SK-N-SH (cell line): ENCODE measurements around the gene SDF2L1. TPM values are rescaled to one million over a fixed set of nuclear protein-coding genes. Genes with fewer than 3 reads are reported as not detected.

Experiments used
- CTCF ChIA-PET: fragments of 300-600, 350-600 bp; formaldehyde crosslinking; extraction: SDS; loops from one replicate; lab custom pipeline; 2021; lab: Yijun Ruan, JAX
- POLR2A ChIA-PET: fragments of 350-600 bp; sonication (Branson Sonifier 250); formaldehyde crosslinking; extraction: SDS; loops from one replicate; lab custom pipeline; 2020; ENCODE audit warnings: antibody characterized with exemption, inconsistent platforms; lab: Yijun Ruan, JAX
- DNase-seq: peaks from one replicate; pipeline ENCODE4 v3.0.0; 2012
- H2AFZ ChIP-seq: fragments of 200-600 bp; sonication (generic); 2 replicates; pipeline ENCODE4 v1.8.1; 2016; ENCODE audit warnings: antibody characterized with exemption, mild to moderate bottlenecking, low read depth
- H3F3A ChIP-seq: fragments of 200-600 bp; sonication (generic); replicated peaks from 2 replicates; pipeline ENCODE3; 2016; ENCODE audit warnings: antibody characterized with exemption, mild to moderate bottlenecking; ENCODE audit not compliant: insufficient read depth
- H3K27ac ChIP-seq, 2 experiments: fragments of 200-500 bp in 1 of 2; fragments of 200-600 bp in 1 of 2; sonication (Bioruptor generic) in 1 of 2; sonication (generic), shearing (Covaris generic) in 1 of 2; 2 replicates each; pipeline versions ENCODE4 v1.5.1 to v1.6.1; 2014 to 2016; ENCODE audit warnings: low read depth in 2 of 2, inconsistent platforms in 1 of 2, low read length in 1 of 2, mild to moderate bottlenecking in 1 of 2, mixed read lengths in 1 of 2
- H3K27me3 ChIP-seq: fragments of 200-600 bp; sonication (generic), shearing (Covaris generic); 2 replicates; pipeline ENCODE4 v1.6.1; 2016; ENCODE audit warnings: mixed run types; ENCODE audit not compliant: insufficient read depth
- H3K36me3 ChIP-seq, 2 experiments: fragments of 200-500 bp in 1 of 2; fragments of 200-600 bp in 1 of 2; sonication (Bioruptor generic) in 1 of 2; sonication (generic) in 1 of 2; replicated peaks in 1 of 2; 2 replicates each; pipeline versions ENCODE3 to v1.5.1; 2014 to 2016; ENCODE audit warnings: low read length in 1 of 2, mild to moderate bottlenecking in 1 of 2; ENCODE audit not compliant: insufficient read depth in 2 of 2, control insufficient read depth in 1 of 2
- H3K4me1 ChIP-seq, 2 experiments: fragments of 200-500 bp in 1 of 2; fragments of 200-600 bp in 1 of 2; sonication (Bioruptor generic) in 1 of 2; sonication (generic), shearing (Covaris generic) in 1 of 2; 2 replicates each; pipeline versions ENCODE4 v1.5.1 to v1.6.1; 2014 to 2016; ENCODE audit warnings: low read depth in 1 of 2, low read length in 1 of 2, mixed run types in 1 of 2; ENCODE audit not compliant: insufficient read depth in 2 of 2, control insufficient read depth in 1 of 2
- H3K4me2 ChIP-seq: fragments of 200-600 bp; sonication (generic), shearing (Covaris generic); 2 replicates; pipeline ENCODE4 v1.6.1; 2017; ENCODE audit warnings: mixed run types
- H3K4me3 ChIP-seq, 2 experiments: fragments of 200-500 bp in 1 of 2; fragments of 200-600 bp in 1 of 2; sonication (Bioruptor generic) in 1 of 2; sonication (generic), shearing (Covaris generic) in 1 of 2; 2 replicates each; pipeline versions ENCODE4 v1.5.1 to v1.8.1; 2014 to 2016; ENCODE audit warnings: low read depth in 2 of 2, inconsistent platforms in 1 of 2, low read length in 1 of 2, mild to moderate bottlenecking in 1 of 2, mixed read lengths in 1 of 2, moderate library complexity in 1 of 2
- H3K79me2 ChIP-seq: fragments of 200-600 bp; sonication (generic); 2 replicates; pipeline ENCODE4 v1.8.1; 2017; ENCODE audit warnings: mild to moderate bottlenecking; ENCODE audit not compliant: insufficient read depth
- H3K9ac ChIP-seq: fragments of 200-600 bp; sonication (generic); 2 replicates; pipeline ENCODE4 v1.6.1; 2017; ENCODE audit warnings: mixed run types
- H3K9me2 ChIP-seq: fragments of 200-600 bp; sonication (generic); 2 replicates; pipeline ENCODE4 v1.6.1; 2017; ENCODE audit warnings: mixed run types
- H3K9me3 ChIP-seq: fragments of 200-600 bp; sonication (generic); 2 replicates; pipeline ENCODE4 v1.6.1; 2017; ENCODE audit warnings: mixed run types, mild to moderate bottlenecking, moderate library complexity
- H4K20me1 ChIP-seq: fragments of 200-600 bp; sonication (generic); 2 replicates; pipeline ENCODE4 v1.6.1; 2017; ENCODE audit warnings: mild to moderate bottlenecking, mixed run types; ENCODE audit not compliant: insufficient read depth
- CHD2 ChIP-seq: fragments of 150-350 bp; IDR thresholded peaks from 2 replicates; pipeline ENCODE4 v1.6.1; 2018; ENCODE audit warnings: low read length; ENCODE audit not compliant: partially characterized antibody
- EP300 ChIP-seq, 2 experiments: IDR thresholded peaks; 2 replicates each; pipeline versions ENCODE4 v1.4.0 to v1.6.1; 2012; ENCODE audit warnings: borderline replicate concordance in 1 of 2, low read depth in 1 of 2, low read length in 1 of 2
- EZH2phosphoT487 ChIP-seq: fragments of 200-600 bp; sonication (generic); IDR thresholded peaks from 2 replicates; pipeline ENCODE4 v1.6.1; 2017; ENCODE audit warnings: low read depth, mixed run types, mild to moderate bottlenecking, antibody characterized with exemption, moderate library complexity, borderline replicate concordance
- FOSL2 ChIP-seq: IDR thresholded peaks from 2 replicates; pipeline ENCODE4 v1.4.0; 2012; ENCODE audit warnings: low read depth, mild to moderate bottlenecking, moderate library complexity, borderline replicate concordance
- GABPA ChIP-seq: IDR thresholded peaks from 2 replicates; pipeline ENCODE4 v1.4.0; 2012; ENCODE audit warnings: low read depth, mild to moderate bottlenecking
- GATA2 ChIP-seq: sonication (generic); formaldehyde crosslinking; IDR thresholded peaks from 2 replicates; pipeline ENCODE4 v1.5.0; 2020; ENCODE audit warnings: mild to moderate bottlenecking, missing genetic modification reagents
- JUND ChIP-seq: IDR thresholded peaks from 2 replicates; pipeline ENCODE4 v1.4.0; 2012
- MXI1 ChIP-seq: IDR thresholded peaks from 2 replicates; pipeline ENCODE4 v1.6.1; 2012; ENCODE audit warnings: mild to moderate bottlenecking, low read depth, low read length, improper control_type of control experiment
- NFIC ChIP-seq: IDR thresholded peaks from 2 replicates; pipeline ENCODE4 v1.4.0; 2012; ENCODE audit warnings: borderline replicate concordance
- PBX3 ChIP-seq: IDR thresholded peaks from 2 replicates; pipeline ENCODE4; 2012
- POLR2AphosphoS5 ChIP-seq: IDR thresholded peaks from 2 replicates; pipeline ENCODE4 v1.6.1; 2012; ENCODE audit warnings: low read depth, low read length
- RAD21 ChIP-seq: IDR thresholded peaks from 2 replicates; pipeline ENCODE4 v1.6.1; 2012; ENCODE audit warnings: mild to moderate bottlenecking, low read length
- RCOR1 ChIP-seq: fragments of 150-350 bp; IDR thresholded peaks from 2 replicates; pipeline ENCODE4 v1.6.1; 2017; ENCODE audit warnings: antibody characterized with exemption, low read length
- REST ChIP-seq: IDR thresholded peaks from 2 replicates; pipeline ENCODE4 v1.6.1; 2012; ENCODE audit warnings: mild to moderate bottlenecking, low read depth, low read length, moderate library complexity
- SIN3A ChIP-seq: IDR thresholded peaks from 2 replicates; pipeline ENCODE4 v1.6.1; 2012; ENCODE audit warnings: low read depth, mild to moderate bottlenecking, low read length, moderate library complexity, borderline replicate concordance
- TAF1 ChIP-seq: IDR thresholded peaks from 2 replicates; pipeline ENCODE4 v1.6.1; 2012; ENCODE audit warnings: low read depth, mild to moderate bottlenecking, low read length, moderate library complexity, borderline replicate concordance
- TCF12 ChIP-seq: IDR thresholded peaks from 2 replicates; pipeline ENCODE4 v1.4.0; 2012
- USF2 ChIP-seq: fragments of 150-350 bp; IDR thresholded peaks from 2 replicates; pipeline ENCODE4 v1.6.1; 2017; ENCODE audit warnings: antibody characterized with exemption, low read length, low read depth, borderline replicate concordance
- YY1 ChIP-seq: IDR thresholded peaks from 2 replicates; pipeline ENCODE4 v1.4.0; 2012; ENCODE audit warnings: low read depth, mild to moderate bottlenecking
- WGBS: methylation state at CpG from one replicate; pipeline ENCODE4 v1.1.6; 2017; ENCODE audit warnings: low lambda C conversion rate; 5-methylcytosine and 5-hydroxymethylcytosine counted together
- polyA plus RNA-seq, 3 experiments: library from polyadenylated mRNA; depleted of rRNA; stranded (reverse); fragments of >200 nt; gene quantifications; 2 replicates each; pipeline ENCODE4 v1.2.3, GENCODE V29; 2012
- TF ChIP-seq, protein P1 (sequence below): fragments of 200-600 bp; sonication (generic); IDR thresholded peaks from 2 replicates; pipeline ENCODE4 v1.6.1; 2017; ENCODE audit warnings: antibody characterized with exemption, mild to moderate bottlenecking, moderate library complexity
- TF ChIP-seq, protein P2 (sequence below): IDR thresholded peaks from 2 replicates; pipeline ENCODE4 v1.4.0; 2012; ENCODE audit warnings: low read depth, borderline replicate concordance

Gene SDF2L1
- polyA plus RNA-seq, 1 of the 3 experiments (the other 2 are of a cell fraction), result 60.9 TPM

DNA sequence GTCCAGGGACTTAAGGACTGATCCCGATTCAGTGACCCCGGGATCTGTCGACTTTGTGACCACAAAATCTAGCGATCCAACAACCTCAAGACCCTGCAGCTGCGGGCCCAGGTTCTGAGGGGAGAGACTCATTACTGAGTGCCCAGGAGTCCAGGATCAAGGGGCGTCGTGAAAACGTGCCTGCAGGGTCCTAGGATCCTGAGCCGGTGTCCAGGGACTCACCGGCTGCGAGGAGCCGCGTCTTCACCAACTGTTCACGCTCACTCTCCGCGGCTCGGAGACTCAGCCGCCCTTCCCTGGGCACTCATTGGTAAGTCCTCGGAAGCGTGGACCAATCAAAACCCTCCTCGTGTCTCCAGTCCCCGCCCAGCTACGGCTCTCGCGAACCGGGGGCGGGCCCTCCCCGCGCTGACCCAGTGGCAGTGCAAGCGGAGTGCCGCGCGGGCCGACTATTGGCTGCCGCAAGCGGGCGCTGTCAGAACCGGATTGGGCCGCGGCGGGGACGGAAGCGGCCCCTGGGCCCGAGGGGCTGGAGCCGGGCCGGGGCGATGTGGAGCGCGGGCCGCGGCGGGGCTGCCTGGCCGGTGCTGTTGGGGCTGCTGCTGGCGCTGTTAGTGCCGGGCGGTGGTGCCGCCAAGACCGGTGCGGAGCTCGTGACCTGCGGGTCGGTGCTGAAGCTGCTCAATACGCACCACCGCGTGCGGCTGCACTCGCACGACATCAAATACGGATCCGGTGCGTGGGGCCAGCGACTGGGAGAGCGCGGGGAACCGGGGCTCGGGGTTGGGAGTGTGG lies at the start of gene SDF2L1 (continued):
- TF ChIP-seq, protein P1, sequence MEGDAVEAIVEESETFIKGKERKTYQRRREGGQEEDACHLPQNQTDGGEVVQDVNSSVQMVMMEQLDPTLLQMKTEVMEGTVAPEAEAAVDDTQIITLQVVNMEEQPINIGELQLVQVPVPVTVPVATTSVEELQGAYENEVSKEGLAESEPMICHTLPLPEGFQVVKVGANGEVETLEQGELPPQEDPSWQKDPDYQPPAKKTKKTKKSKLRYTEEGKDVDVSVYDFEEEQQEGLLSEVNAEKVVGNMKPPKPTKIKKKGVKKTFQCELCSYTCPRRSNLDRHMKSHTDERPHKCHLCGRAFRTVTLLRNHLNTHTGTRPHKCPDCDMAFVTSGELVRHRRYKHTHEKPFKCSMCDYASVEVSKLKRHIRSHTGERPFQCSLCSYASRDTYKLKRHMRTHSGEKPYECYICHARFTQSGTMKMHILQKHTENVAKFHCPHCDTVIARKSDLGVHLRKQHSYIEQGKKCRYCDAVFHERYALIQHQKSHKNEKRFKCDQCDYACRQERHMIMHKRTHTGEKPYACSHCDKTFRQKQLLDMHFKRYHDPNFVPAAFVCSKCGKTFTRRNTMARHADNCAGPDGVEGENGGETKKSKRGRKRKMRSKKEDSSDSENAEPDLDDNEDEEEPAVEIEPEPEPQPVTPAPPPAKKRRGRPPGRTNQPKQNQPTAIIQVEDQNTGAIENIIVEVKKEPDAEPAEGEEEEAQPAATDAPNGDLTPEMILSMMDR, result 0 out of 2 replicates have a peak, but pooled peaks have one; percentile 1
- no peak for TF ChIP-seq JUND
- TF ChIP-seq SIN3A, result no peak
- TF ChIP-seq EZH2phosphoT487, result no peak
- TF ChIP-seq YY1, result no peak
- no peak; the same call in none of the 2 replicates for TF ChIP-seq MXI1
- TF ChIP-seq RAD21, result no peak
- no peak for TF ChIP-seq TCF12
- no peak for TF ChIP-seq TAF1
- peak; percentile 94 for TF ChIP-seq CHD2
- no peak for TF ChIP-seq NFIC
- no peak for TF ChIP-seq EP300 (IDR thresholded peaks at IDR 0.05; ENCODE audit: borderline replicate concordance in 1 of 2, low read depth in 1 of 2, low read length in 1 of 2)
- TF ChIP-seq GABPA, result peak; percentile 27; the same call in 1 of the 2 replicates
- no peak for TF ChIP-seq USF2

GRCh38 chr22:21592422-21592821 lies 49.7 kb upstream of the SDF2L1 start:
- Histone ChIP-seq H3K4me1 (peaks cover 0 to 3% of the 10 kb centered on the region in 2 experiments; a peak in 1 of 4 replicates), H3K4me3 (no peak overlapping the region), H2AFZ (no peak overlapping the region), H4K20me1 (peaks cover 100% of the 10 kb centered on the region), H3K9me3 (no peaks in the 10 kb centered on the region), H3F3A (peaks cover 3% of the 10 kb centered on the region), H3K27ac (no peak overlapping the region), H3K9me2 (no peaks in the 10 kb centered on the region), H3K36me3 (peaks cover 29 to 46% of the 10 kb centered on the region in 2 experiments), H3K9ac (no peak overlapping the region), H3K4me2 (no peak overlapping the region), H3K79me2 (peaks cover 100% of the 10 kb centered on the region), H3K27me3 (no peaks in the 10 kb centered on the region)
- CTCF ChIA-PET, result interaction anchor here (0.5 to 1.7 kb wide), 4 partner anchors 10 to 38 kb away, joined by 3 to 7 read pairs (median 4); no protein-coding TSS in a partner anchor
- DNase-seq, result no peak
- POLR2A ChIA-PET, result no interaction called here
- 100% methylated on average over 1 of the region's 3 CpGs for WGBS
- TF ChIP-seq PBX3 (no peak), CHD2 (no peak), MXI1 (no peak), RAD21 (no peak), FOSL2 (no peak), POLR2AphosphoS5 (no peak), REST (no peak), TCF12 (no peak), SIN3A (no peak), GATA2 (CRISPR knock-in tag) (no peak), YY1 (no peak), RCOR1 (no peak), EP300 (IDR thresholded peaks at IDR 0.05; ENCODE audit: borderline replicate concordance in 1 of 2, low read depth in 1 of 2, low read length in 1 of 2) (no peak)
- TF ChIP-seq, protein P2, sequence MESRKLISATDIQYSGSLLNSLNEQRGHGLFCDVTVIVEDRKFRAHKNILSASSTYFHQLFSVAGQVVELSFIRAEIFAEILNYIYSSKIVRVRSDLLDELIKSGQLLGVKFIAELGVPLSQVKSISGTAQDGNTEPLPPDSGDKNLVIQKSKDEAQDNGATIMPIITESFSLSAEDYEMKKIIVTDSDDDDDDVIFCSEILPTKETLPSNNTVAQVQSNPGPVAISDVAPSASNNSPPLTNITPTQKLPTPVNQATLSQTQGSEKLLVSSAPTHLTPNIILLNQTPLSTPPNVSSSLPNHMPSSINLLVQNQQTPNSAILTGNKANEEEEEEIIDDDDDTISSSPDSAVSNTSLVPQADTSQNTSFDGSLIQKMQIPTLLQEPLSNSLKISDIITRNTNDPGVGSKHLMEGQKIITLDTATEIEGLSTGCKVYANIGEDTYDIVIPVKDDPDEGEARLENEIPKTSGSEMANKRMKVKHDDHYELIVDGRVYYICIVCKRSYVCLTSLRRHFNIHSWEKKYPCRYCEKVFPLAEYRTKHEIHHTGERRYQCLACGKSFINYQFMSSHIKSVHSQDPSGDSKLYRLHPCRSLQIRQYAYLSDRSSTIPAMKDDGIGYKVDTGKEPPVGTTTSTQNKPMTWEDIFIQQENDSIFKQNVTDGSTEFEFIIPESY, result no peak
